Colon (tissue), 2 donors: ENCODE measurements around the gene TGM4.
"Not testable (repeated sequence)": the region's sequence is repeated elsewhere in the genome, so short reads cannot be mapped to it uniquely, and the experiment has no call there.

Experiments used
- FAIRE-seq: peaks from 2 replicates; lab custom pipeline; 2012; peaks lifted over from hg19 to GRCh38; lab: Jason Lieb, UNC
- donor health status: control.
- donor health status: control.

Gene TGM4

DNA sequence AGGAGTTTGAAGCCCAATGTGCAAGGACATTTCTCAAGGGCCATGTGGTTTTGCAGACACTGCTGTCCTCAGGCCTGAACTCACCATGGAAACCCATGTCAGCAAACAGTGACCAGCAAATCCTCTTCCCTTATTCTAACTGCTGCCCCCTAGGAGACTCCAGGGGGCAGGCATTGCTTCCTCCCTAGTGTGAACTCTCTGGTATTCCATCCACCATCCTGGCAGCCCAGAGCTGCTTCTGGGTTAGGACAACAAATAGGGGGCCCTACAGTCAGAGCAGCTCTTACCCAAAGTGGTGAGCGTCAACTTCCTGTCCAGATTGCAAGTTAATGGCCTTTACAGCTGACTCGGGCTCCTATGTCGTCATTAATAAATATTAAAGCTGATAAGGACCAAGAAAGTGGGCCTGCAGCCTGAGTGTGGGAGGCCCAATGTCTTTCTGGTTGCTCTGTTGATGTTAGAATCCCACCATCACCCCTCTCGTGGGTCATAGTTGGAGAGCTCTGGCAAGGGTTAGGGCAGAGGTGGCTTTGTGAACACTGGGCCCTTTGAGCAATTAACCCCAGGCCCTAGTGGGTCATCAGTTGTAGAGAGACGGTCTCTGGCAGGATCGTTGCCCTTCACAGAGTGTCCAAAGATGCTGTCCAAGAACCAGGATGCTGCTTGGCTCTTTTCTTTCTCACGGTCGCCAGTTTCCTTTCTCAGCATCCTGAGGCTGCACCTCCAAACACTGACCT is 41.5 kb downstream of the TGM4 start:
- FAIRE-seq, result no peak

DNA sequence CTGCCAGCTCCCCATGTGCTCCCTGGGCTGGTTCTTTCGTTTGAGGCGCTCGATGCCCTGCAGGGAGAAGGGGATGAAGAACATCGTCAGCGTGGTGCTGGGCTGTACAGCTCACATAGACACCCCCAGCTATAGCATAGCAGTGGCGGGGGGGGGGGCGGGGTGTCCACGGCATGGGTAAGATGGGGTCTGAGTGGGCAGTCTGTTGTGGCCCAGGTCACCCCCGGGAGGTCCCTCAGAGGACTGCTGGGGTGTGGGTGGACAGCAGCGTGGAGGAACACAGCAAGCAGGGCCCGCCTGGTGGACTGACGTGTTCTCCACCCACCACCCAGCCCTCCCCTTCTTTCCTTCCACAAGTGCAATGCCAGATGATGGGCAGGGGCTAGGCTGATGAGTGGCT is 43.7 kb downstream of the TGM4 start:
- FAIRE-seq, result no peak

DNA sequence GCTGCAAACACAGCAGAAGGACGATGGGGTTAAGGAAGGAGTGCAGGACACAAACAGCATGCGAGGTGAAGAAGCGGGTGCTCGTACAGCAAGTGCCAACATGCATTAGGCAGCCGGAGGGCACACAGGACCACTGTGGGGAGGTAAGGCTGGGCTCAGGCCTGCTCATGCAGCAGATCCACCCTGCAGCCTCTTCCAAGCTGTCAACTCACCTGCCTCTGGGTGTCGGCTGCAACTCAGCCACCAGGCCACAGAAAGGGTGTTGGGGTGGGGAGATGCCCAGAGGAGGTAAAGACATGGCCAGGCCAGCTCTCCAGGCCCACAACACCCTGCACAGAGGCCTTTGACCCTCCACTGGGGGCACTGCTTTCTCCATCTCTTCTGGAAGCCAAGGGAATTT is 44.2 kb downstream of the TGM4 start:
- no peak for FAIRE-seq

DNA sequence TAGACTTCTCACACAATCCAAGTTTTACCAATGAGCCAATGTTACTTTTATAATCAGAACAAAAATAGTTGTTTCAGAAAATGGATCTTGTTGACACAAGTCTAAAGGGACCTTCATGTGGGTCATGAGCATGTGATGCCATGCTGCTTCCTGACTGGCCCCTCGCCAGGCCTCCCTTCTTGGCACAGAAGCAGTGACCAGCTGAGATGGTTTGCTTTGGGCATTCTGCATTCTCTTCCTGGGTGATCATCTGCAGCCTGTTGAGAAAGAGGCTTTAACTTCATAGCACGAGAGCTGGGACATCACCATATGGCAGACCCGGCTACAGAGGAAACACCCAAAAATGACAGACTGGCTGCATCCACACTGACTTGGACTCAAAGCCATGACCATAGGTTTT is 45.7 kb downstream of the TGM4 start:
- FAIRE-seq, result no peak

DNA sequence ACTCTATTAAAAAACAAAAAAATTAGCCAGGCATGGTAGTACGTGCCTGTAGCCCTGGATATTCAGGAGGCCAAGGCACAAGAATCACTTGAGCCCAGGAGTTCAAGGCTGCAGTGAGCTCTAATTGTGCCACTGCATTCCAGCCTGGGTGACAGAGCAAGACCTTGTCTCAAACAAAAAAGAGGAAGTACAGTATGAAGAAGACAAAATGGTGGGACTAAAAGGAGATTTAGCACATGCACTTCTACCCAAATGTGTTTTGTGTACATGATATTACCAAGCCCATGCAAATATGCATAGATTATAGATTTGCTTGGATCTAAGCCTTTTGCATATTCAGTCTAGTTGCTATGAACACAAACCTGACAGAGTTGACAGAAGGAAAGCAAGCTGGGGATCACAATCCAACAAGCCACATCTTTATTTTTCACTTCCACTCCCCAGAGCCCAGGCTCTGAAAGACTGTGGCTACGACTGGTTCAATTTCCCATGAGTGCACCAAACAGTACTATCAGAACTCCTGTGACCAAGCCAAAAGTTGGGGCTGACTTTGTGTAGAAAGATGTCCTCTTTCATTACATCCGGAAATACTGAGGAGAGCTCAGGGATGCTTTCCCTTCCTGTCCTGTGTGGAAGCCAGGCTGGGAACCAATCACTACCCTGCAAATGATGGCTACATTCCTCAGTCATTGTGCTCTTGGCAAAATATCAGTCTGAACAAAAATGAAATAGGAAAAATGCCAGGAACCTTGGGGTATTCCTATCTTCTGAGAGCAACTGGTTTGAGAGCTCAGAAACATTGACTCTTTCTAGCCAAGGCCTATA is 49.4 kb downstream of the TGM4 start:
- no peak for FAIRE-seq

DNA sequence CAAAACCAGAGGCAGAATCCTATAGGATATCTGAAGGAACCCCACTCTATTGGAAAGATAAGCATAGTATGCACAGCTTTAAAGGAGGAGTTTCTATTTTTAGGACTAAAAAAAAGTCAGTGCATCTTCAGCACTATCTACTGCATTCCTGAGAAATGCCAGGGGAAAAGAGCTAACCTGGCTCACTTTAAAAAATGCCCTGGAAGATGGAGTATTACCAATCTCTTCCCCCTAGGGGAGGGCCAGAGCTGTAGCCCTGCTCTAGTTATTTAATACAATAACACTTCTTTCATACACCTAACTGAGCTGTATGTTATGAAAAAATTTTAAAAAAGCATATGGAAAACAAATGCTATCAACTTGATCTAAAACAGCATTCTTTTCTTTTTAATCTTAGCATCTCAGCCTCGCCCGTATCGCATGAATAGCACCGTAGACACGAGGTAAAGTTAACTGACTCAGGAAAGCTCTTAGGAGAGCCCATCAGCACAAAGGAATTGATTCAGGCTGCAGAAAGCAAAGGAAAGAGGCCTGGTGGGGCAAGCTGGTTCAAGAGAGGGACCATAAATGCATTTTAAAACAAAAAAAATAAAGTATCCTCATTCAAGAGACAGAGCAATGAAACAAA is 50.2 kb downstream of the TGM4 start:
- FAIRE-seq, result no peak

DNA sequence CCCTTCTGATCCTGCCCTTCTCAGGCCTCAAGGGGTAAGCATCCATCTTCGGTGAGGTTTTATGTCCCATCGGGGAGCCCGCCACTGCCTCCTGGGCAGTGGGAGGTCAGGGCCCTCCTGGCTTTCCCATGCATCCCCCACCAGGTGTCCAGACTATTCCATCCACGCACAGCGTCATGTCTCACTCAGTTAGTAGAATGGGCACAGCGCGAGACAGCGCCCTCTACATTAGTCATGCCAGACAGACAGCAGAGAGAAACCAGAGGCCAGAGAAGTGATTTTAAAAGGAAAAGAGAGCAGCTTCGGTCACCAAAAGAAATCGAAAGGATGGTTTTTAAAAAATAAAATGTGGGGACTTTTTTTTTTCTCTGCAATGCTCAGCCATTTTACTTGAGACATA is 51.8 kb downstream of the TGM4 start:
- FAIRE-seq, result no peak

DNA sequence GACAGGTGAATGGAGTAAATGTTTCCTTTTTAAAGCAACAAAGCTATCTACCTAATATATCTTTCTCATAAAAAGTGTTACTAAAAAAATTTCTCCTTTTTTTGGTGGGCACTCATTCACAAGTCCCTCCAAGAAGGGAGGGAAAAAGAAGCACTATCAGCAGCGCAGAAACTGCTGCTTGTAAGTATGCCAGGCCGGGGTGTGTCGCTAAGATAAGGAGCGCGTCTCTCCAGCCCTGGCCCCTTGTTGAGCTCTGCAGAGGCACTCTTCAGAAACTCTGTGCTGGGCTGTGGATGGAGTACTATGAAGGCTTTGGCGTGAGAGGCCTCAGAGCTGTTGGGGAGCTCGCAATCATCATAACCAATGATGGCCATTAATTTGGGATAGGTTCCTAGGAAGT is 52.5 kb downstream of the TGM4 start:
- no peak for FAIRE-seq

DNA sequence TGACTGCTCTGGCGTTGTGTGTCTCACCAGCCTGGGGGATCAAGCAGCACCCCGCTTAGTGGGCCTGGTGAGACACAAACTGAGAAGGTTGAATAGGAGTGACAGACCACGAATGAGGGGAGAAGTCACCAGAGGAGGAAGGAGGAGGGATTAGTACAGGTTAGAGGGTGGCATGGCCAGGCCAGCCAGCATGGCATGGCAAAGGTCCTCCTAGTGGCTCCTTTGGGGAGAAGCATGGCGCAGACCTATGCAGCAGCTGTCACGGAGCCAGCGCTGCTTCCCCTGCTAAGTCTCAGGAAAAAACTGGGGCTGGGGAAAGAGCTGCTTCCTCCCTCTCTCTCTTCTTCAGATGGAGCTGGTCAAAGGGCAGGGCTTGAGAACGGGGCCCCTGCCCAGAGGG is 53.0 kb downstream of the TGM4 start:
- FAIRE-seq, result no peak

DNA sequence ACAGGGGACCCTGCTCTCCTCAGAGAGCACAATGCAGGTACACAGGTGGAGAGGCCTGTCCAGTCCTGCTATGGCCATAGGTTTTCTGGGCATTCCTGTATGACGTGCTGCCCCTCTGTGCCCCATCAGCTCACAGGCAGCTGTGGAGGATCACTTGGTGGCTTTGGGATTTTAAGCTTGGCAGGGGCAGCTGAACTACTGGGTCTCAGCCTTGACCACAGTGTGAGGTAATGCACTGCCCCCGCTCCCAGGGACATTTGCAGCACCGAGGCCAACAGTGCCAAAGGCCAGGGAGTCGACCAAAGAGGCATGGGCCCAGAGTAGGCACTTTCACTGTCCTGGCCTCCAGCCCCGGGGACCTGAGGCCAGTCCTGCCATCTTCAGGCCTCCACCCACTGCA is 55.4 kb downstream of the TGM4 start:
- FAIRE-seq, result no peak

DNA sequence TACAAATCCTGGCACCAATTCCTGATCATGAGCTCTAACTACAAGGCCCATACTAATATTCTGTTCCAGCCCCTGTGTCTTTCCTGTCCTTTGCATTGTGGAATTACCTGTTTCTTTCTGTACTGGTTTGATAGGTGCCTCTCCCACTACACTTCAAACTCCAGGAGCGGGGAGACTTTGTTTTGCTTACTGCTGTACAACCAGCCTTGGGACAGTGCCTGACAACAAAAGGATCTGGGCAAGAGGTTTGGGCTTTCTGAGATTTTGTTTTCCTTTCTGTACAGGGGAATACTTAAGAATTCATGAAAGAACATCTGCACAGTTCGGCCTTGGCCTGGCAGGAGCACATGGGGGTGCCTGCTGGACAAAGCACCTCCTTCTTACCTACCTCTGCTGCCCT is 56.5 kb downstream of the TGM4 start:
- no peak for FAIRE-seq

DNA sequence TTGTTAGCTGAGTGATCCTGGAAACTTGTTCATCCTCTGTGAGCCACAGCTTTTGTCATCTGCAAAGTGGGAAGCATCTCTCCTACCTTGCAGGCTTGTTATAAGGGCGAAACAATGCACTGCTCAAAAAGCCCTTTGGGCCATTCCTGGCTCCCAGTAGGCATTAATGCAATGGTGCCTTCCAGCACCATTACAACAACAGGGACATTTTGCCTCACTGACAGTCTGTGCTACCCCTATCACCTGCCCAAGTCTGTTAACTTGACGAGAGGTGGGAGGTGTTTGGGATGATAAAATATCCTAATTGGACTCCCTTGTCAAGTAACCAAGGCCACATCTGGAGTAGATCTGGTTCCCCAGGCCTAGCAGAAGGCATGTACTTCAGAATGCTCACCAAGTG is 57.4 kb downstream of the TGM4 start:
- no peak for FAIRE-seq

DNA sequence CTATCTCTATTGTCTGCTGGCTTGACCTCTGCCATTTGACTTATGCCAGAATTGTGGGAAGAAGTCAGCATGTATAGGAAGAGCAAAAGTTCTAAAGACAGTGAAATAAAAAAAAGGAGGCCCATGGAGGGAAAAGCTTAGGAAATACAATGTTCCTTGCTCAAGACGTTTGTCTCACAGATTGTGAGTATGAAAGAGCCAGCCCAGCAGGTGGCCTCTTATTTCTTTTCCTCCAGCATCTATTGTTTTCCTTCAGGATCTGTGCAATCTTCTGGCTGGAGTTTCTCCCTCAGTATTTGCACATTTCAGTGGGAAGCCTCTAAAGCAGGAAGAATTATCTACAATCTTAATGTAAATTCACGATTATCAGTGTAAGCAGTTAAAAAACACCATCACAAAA is 57.9 kb downstream of the TGM4 start:
- FAIRE-seq, result no peak

DNA sequence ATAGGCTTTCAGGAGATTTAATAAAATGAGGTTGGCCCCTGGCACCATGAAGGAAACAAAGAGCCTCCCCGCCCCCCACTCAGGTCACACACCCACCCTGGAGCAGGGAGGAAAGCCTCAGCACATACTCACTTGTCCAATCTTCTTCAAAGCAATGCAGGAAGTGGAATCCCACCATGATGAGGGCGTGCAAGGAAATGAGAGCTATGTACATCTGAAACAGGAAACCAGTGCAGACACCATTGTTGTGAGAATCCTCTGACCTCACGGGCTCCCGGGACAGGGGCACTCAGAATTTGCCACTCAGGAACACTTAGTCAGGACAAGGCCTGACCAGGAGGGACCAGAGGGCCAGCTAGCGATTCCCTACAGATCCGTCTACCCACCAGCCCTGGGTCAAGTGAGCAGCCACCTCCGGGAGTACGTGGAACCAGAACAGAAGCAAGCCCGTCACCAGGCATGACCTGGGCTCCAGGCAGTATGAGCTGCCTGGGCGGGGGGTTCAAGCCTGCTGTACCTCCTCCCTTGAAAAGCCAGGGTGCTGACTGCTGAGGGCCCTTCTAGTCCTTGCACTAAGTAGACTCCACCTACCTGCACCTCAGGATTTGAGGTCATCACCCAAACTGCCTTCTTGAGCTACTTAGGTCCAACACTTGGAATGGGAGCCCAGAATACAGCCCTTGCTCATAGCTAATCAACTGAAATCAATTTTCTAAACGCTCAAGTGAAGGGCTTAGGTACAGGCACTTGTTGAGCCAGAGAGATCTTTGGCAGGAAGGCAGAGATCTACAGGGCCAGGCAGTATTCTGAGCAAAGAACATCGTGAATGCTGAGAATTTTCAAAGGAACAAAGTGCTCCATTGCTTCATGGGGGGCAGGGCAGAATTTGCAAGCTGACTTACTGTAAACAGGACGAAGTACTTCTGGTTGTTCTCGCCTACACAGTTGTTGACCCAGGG is 58.9 kb downstream of the TGM4 start:
- FAIRE-seq, result no peak

DNA sequence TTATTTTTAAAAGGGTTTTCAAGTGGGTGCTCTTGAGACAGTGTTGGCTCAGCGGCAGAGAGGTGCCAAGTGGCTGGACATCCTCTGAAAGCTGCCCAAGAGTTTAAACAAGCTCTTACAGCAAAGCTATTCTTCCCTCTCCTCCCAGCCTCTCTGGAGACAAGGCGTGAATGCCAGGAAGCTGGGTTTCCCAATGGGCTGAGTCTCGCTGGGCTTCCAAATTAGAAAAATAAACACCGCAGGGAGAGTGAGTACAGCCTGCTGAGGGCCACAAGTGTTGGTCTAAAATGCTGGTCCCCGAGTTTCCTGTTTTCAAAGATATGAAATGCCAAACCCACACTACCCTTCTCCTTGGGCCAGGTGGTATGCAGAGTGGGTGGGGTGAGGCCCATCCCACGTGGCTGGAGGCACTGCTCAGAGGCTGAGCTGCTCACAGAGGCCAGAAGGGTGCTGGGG is 65.2 kb downstream of the TGM4 start:
- no peak for FAIRE-seq

DNA sequence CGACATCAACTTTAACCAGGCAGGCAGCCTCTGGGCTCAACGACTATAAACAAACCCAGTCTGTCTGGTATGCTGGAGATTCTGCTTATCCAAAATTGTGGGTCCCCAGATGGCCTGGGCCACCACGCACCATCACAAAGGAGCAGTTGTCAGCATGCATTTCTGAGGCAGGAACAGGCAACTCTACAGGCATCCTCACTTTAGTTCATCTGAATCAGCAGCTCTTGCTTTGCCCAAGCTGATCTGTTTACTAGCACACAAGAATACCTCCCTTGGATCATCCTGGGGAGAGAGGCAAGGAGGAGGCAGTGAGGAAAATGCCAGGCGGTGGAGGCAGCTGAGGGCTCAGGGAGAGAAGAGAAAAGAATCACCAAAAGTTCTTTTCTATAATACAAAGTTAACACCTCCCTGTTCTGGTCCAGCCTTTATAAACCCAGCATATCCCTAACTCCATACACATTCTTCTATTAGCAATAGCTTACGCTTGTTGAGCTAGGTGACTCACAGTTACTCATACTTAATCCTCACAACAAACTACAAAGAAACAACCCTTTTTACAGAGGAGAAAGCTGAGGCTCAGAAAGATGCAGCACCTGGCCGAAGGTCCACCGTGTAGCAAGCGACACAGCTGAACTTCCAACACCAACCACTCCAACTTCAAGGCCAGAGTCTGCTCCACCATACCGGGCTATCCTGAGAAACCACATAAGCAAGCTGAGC is 68.0 kb downstream of the TGM4 start:
- FAIRE-seq, result no peak

DNA sequence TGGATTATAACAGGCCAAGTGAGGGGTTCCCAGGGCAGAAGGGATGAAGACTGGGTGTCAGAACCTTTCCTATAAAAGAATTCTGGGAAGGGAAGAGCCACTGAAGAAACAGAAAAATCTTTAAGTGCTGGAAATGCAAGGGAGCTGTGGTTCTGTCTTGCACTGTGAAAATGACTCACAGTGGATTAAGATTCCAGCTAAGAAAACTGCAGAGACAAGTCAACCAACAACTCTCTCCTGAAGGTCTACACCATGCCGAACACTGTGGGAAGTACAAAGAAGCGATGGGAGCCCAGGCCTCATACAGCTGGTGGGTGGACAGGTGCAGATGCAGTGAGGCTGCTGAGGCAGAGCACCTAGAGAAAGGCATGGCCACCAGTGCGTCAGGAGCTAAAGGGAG is 73.8 kb downstream of the TGM4 start:
- no peak for FAIRE-seq

DNA sequence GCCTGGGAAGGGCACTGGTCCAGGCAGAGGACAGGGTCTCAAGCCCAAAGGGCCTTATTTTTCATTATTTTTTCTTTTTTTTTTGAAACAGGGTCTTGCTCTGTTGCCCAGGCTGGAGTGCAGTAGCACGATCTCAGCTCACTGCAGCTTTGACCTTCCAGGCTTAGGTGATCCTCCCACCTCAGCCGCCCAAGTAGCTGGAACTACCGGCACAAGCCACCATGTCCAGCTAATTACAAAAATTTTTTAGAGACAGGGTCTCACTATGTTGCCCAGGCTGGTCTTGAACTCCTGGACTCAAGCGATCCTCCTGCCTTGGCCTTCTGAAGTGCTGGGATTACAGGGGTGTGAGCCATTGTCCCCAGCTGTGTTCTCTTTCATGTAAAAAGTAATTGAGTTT is 75.4 kb downstream of the TGM4 start:
- FAIRE-seq, result not testable (repeated sequence)

DNA sequence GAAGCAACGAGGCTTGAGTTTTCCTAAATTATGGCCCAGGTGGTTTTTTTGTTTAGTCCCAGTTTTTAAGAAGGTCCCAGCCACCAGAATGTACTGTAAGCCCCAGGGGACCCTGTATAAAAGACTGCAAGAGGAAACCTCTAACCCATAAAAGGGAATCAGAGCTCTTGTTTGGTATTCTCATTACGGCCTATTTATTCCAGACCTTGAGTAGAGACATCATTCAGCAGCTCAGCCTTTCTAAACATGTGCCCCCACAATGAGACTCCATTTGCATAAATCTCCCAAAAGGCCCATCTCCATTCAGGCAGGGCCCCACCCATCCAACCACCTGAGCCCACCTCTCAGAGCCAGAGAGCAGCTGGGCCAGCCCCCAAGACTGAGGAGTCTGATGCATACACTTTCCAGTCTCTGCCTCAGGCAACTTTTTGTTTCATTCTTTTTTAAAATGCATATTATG is 75.9 kb downstream of the TGM4 start:
- FAIRE-seq, result no peak

DNA sequence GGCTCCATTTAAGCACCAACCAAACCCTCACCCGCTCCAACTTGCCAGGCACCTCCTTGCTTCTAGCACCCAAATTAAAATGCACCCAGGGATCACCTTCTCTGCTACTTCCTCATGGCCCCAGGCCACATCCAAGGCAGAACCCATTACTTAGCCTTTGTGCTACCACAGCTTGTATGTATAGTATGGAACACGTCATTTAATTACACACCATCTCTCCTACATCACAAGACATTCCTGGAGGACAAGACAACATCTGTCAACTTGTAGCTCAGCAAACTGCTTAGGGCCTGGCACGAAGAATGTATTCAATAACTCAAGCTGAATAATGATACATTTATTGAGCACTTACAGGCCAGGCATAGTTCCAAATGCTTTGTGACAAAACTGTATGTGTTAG is 78.3 kb downstream of the TGM4 start:
- no peak for FAIRE-seq

DNA sequence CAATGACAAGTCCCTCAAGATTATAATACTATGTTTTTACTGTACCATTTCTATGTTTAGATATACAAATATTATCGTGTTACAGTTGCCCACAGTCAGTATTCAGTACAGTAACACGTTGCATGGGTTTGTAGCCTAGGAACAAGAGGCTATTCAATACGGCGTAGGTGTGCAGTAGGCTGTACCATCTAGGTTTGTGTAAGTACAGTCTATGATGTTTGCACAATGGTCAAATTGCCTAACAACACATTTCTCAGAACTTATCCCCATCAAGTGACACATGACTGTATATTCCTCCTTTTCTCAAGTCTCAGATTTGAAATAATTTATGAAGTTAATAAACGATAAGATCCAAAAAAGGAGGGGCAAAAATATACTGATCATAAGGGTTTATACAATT is 79.9 kb downstream of the TGM4 start:
- FAIRE-seq, result no peak
